22Rv1 (cell line): ENCODE measurements around the gene SF3B1.

Experiments
- CTCF ChIP-seq: fragments of 450-650 bp; IDR thresholded peaks from 2 replicates; pipeline ENCODE4 v1.5.1; 2017; ENCODE audit warnings: mild to moderate bottlenecking
- ZFX ChIP-seq: fragments of 450-650 bp; IDR thresholded peaks from 2 replicates; pipeline ENCODE4 v1.6.1; 2017; ENCODE audit warnings: antibody characterized with exemption, borderline replicate concordance

GRCh38 chr2:197340591-197340990, 94.2 kb downstream of the SF3B1 start:
- TF ChIP-seq CTCF (no peak), ZFX (no peak)
